Activated CD4-positive, alpha-beta memory T cell treated with anti-CD3 and anti-CD28 coated beads for 36 hours (primary cell): ENCODE measurements around the gene SIAE. TPM values are rescaled to one million over a fixed set of nuclear protein-coding genes. Genes with fewer than 3 reads are reported as not detected.

Experiments used
- CTCF ChIA-PET: fragments of 350-600 bp; sonication (Branson Sonifier 250); formaldehyde crosslinking; loops from one replicate; lab custom pipeline; 2021; ENCODE audit warnings: antibody characterized with exemption, inconsistent platforms; lab: Charles Lee
- POLR2A ChIA-PET: fragments of 350-600 bp; sonication (Branson Sonifier 250); formaldehyde crosslinking; loops from one replicate; lab custom pipeline; 2021; ENCODE audit warnings: antibody characterized with exemption; lab: Charles Lee
- DNase-seq: peaks from one replicate; pipeline ENCODE4 v3.0.0-alpha.2; 2020
- H3K27ac Mint-ChIP-seq: one replicate; pipeline ENCODE4 v1.8.0; 2021; ENCODE audit warnings: mixed read lengths
- H3K27me3 Mint-ChIP-seq: one replicate; pipeline ENCODE4 v1.8.0; 2021; ENCODE audit warnings: mixed read lengths
- H3K36me3 Mint-ChIP-seq: one replicate; pipeline ENCODE4 v1.8.0; 2021; ENCODE audit warnings: mixed read lengths
- H3K4me1 Mint-ChIP-seq: one replicate; pipeline ENCODE4 v1.8.0; 2021; ENCODE audit warnings: low read depth, mixed read lengths
- H3K4me3 Mint-ChIP-seq: one replicate; pipeline ENCODE4 v1.8.0; 2021; ENCODE audit warnings: mild to moderate bottlenecking, mixed read lengths
- H3K9me3 Mint-ChIP-seq: one replicate; pipeline ENCODE4 v1.8.0; 2021; ENCODE audit warnings: mixed read lengths
- intact Hi-C: fragments of 100-400 bp; cut with micrococcal nuclease; formaldehyde crosslinking; loops from one replicate; pipeline ENCODE4 v1.15.1; 2023
- total RNA-seq, 2 experiments: library from RNA; stranded (reverse); gene quantifications; one replicate each; pipeline ENCODE4 v1.2.3, GENCODE V29; 2021

Gene SIAE
- 10 to 100 TPM; 11.8 to 12.1 TPM for total RNA-seq

- DNase-seq = peak; percentile 94
- Mint-ChIP-seq H3K36me3 (peaks cover 2% of the 10 kb centered on the region), H3K27ac (peak within 1 kb of the TSS; percentile 79), H3K4me3 (peak within 1 kb of the TSS; percentile 87), H3K27me3 (no peaks in the 10 kb centered on the region), H3K9me3 (no peaks in the 10 kb centered on the region), H3K4me1 (peaks cover 29% of the 10 kb centered on the region)
- ChIA-PET POLR2A (interaction anchor here (0.6 to 2.4 kb wide), 6 partner anchors 51 to 203 kb away, joined by 3 to 9 read pairs (median 5); partner anchors contain the start of gene MSANTD2), CTCF (interaction anchor here (0.6 to 5.9 kb wide), 12 partner anchors 71 to 277 kb away, joined by 3 to 85 read pairs (median 4); no protein-coding TSS in a partner anchor)
- intact Hi-C loops = loop anchor here (1.0 to 5.0 kb wide), 6 partner anchors 51 to 279 kb away; partner anchors contain the start of genes CCDC15, MSANTD2 and TBRG1
Measured at GRCh38 chr11:124673333-124674167, at the start of gene SIAE, which contains the start of gene SPA17. TSS of gene SIAE (minus strand) at chr11:124673739. CDS start at chr11:124673708, 31 bp downstream. TSS of gene SPA17 (plus strand) at chr11:124673904. CDS start at chr11:124675265, 1,361 bp downstream.

GRCh38 chr11:124722176-124722575 is 48.6 kb upstream of the SIAE start:
- Mint-ChIP-seq H3K27ac (no peak overlapping the region), H3K9me3 (no peaks in the 10 kb centered on the region), H3K36me3 (no peaks in the 10 kb centered on the region), H3K27me3 (peaks cover 27% of the 10 kb centered on the region), H3K4me1 (peaks cover 20% of the 10 kb centered on the region), H3K4me3 (no peak overlapping the region)
- intact Hi-C loops = no loop called here
- DNase-seq = no peak
- CTCF ChIA-PET = no interaction called here
- POLR2A ChIA-PET = no interaction called here

- intact Hi-C loops = no loop called here
- peaks cover 20% of the 10 kb centered on the region for H3K4me1 Mint-ChIP-seq
- POLR2A ChIA-PET = no interaction called here
Measured at GRCh38 chr11:124719534-124719933, 46.0 kb upstream of the SIAE start.

GRCh38 chr11:124718801-124719200 is 45.3 kb upstream of the SIAE start:
- H3K4me1 Mint-ChIP-seq = peaks cover 20% of the 10 kb centered on the region
- CTCF ChIA-PET = interaction anchor here (1.2 kb wide), 1 partner anchor 34 kb away, joined by 5 read pairs; the partner anchor contains the start of gene VSIG2
- H3K36me3 Mint-ChIP-seq = no peaks in the 10 kb centered on the region
- H3K4me3 Mint-ChIP-seq = no peak overlapping the region
- H3K9me3 Mint-ChIP-seq = no peaks in the 10 kb centered on the region
- intact Hi-C loops = no loop called here
- H3K27me3 Mint-ChIP-seq = peaks cover 32% of the 10 kb centered on the region
- no peak overlapping the region for H3K27ac Mint-ChIP-seq
- POLR2A ChIA-PET = no interaction called here
- DNase-seq = no peak

More at GRCh38 chr11:124719534-124719933, 46.0 kb upstream of the SIAE start:
- CTCF ChIA-PET = no interaction called here
- DNase-seq = no peak
- no peak overlapping the region for H3K4me3 Mint-ChIP-seq
- no peak overlapping the region for H3K27ac Mint-ChIP-seq
- H3K27me3 Mint-ChIP-seq = peaks cover 32% of the 10 kb centered on the region
- H3K9me3 Mint-ChIP-seq = no peaks in the 10 kb centered on the region
- no peaks in the 10 kb centered on the region for H3K36me3 Mint-ChIP-seq

GRCh38 chr11:124717786-124718651 is 44.5 kb upstream of the SIAE start:
- CTCF ChIA-PET = interaction anchor here (0.8 to 1.9 kb wide), 3 partner anchors 35 to 49 kb away, joined by 3 to 10 read pairs (median 5); partner anchors contain the start of gene VSIG2
- DNase-seq = peak; percentile 33
- H3K9me3 Mint-ChIP-seq = no peaks in the 10 kb centered on the region
- peak overlapping the region; percentile 64 for H3K4me3 Mint-ChIP-seq
- intact Hi-C loops = no loop called here
- peaks cover 20% of the 10 kb centered on the region for H3K4me1 Mint-ChIP-seq
- H3K27ac Mint-ChIP-seq = no peak overlapping the region
- peaks cover 32% of the 10 kb centered on the region for H3K27me3 Mint-ChIP-seq
- POLR2A ChIA-PET = no interaction called here
- H3K36me3 Mint-ChIP-seq = no peaks in the 10 kb centered on the region

- H3K9me3 Mint-ChIP-seq = no peaks in the 10 kb centered on the region
- ChIA-PET POLR2A (no interaction called here), CTCF (interaction anchor here (0.8 to 1.9 kb wide), 3 partner anchors 35 to 48 kb away, joined by 3 to 10 read pairs (median 5); partner anchors contain the start of gene VSIG2)
- H3K36me3 Mint-ChIP-seq = no peaks in the 10 kb centered on the region
- intact Hi-C loops = no loop called here
- no peak for DNase-seq
- no peak overlapping the region for H3K27ac Mint-ChIP-seq
- H3K27me3 Mint-ChIP-seq = peaks cover 28% of the 10 kb centered on the region
- H3K4me1 Mint-ChIP-seq = peaks cover 15% of the 10 kb centered on the region
- H3K4me3 Mint-ChIP-seq = peak overlapping the region; percentile 64
Measured at GRCh38 chr11:124717421-124717785, 43.9 kb upstream of the SIAE start.

- intact Hi-C loops = no loop called here
- H3K9me3 Mint-ChIP-seq = no peaks in the 10 kb centered on the region
- ChIA-PET POLR2A (no interaction called here), CTCF (interaction anchor here (1.9 kb wide), 1 partner anchor 47 kb away, joined by 10 read pairs; no protein-coding TSS in a partner anchor)
- peaks cover 11% of the 10 kb centered on the region for H3K4me1 Mint-ChIP-seq
- no peak for DNase-seq
- H3K27ac Mint-ChIP-seq = no peak overlapping the region
- H3K36me3 Mint-ChIP-seq = no peaks in the 10 kb centered on the region
- no peak overlapping the region for H3K4me3 Mint-ChIP-seq
- H3K27me3 Mint-ChIP-seq = peaks cover 30% of the 10 kb centered on the region
Measured at GRCh38 chr11:124716591-124716990, 43.1 kb upstream of the SIAE start.

GRCh38 chr11:124712392-124712791 is 38.9 kb upstream of the SIAE start:
- no peak overlapping the region for H3K27ac Mint-ChIP-seq
- CTCF ChIA-PET = no interaction called here
- H3K27me3 Mint-ChIP-seq = peaks cover 15% of the 10 kb centered on the region
- peaks cover 2% of the 10 kb centered on the region for H3K36me3 Mint-ChIP-seq
- DNase-seq = no peak
- H3K4me3 Mint-ChIP-seq = no peak overlapping the region
- H3K9me3 Mint-ChIP-seq = peaks cover 8% of the 10 kb centered on the region
- H3K4me1 Mint-ChIP-seq = peaks cover 1% of the 10 kb centered on the region
- intact Hi-C loops = no loop called here
- POLR2A ChIA-PET = no interaction called here

- ChIA-PET POLR2A (no interaction called here), CTCF (no interaction called here)
- Mint-ChIP-seq H3K4me1 (no peaks in the 10 kb centered on the region), H3K9me3 (peaks cover 8% of the 10 kb centered on the region), H3K36me3 (peaks cover 2% of the 10 kb centered on the region), H3K27me3 (peaks cover 3% of the 10 kb centered on the region), H3K27ac (no peak overlapping the region), H3K4me3 (no peak overlapping the region)
- intact Hi-C loops = no loop called here
- no peak for DNase-seq
Measured at GRCh38 chr11:124707829-124708228, 34.3 kb upstream of the SIAE start.

- no peaks in the 10 kb centered on the region for H3K9me3 Mint-ChIP-seq
- H3K4me3 Mint-ChIP-seq = no peak overlapping the region
- no peaks in the 10 kb centered on the region for H3K36me3 Mint-ChIP-seq
- intact Hi-C loops = no loop called here
- peaks cover 3% of the 10 kb centered on the region for H3K27me3 Mint-ChIP-seq
- ChIA-PET CTCF (interaction anchor here (1.2 kb wide), 1 partner anchor 31 kb away, joined by 4 read pairs; no protein-coding TSS in a partner anchor), POLR2A (interaction anchor here (0.8 kb wide), 1 partner anchor 164 kb away, joined by 3 read pairs; no protein-coding TSS in a partner anchor)
- no peak overlapping the region for H3K27ac Mint-ChIP-seq
- no peak for DNase-seq
- no peaks in the 10 kb centered on the region for H3K4me1 Mint-ChIP-seq
Measured at GRCh38 chr11:124700028-124700427, 26.5 kb upstream of the SIAE start.

GRCh38 chr11:124699547-124699946 is 26.0 kb upstream of the SIAE start:
- intact Hi-C loops = no loop called here
- no peak for DNase-seq
- ChIA-PET POLR2A (no interaction called here), CTCF (no interaction called here)
- no peaks in the 10 kb centered on the region for H3K4me1 Mint-ChIP-seq
- peaks cover 3% of the 10 kb centered on the region for H3K27me3 Mint-ChIP-seq
- H3K36me3 Mint-ChIP-seq = no peaks in the 10 kb centered on the region
- no peak overlapping the region for H3K27ac Mint-ChIP-seq
- no peak overlapping the region for H3K4me3 Mint-ChIP-seq
- H3K9me3 Mint-ChIP-seq = no peaks in the 10 kb centered on the region
